ENCODE measurements around the gene NDFIP2.

- TF ChIP-seq, protein P1, sequence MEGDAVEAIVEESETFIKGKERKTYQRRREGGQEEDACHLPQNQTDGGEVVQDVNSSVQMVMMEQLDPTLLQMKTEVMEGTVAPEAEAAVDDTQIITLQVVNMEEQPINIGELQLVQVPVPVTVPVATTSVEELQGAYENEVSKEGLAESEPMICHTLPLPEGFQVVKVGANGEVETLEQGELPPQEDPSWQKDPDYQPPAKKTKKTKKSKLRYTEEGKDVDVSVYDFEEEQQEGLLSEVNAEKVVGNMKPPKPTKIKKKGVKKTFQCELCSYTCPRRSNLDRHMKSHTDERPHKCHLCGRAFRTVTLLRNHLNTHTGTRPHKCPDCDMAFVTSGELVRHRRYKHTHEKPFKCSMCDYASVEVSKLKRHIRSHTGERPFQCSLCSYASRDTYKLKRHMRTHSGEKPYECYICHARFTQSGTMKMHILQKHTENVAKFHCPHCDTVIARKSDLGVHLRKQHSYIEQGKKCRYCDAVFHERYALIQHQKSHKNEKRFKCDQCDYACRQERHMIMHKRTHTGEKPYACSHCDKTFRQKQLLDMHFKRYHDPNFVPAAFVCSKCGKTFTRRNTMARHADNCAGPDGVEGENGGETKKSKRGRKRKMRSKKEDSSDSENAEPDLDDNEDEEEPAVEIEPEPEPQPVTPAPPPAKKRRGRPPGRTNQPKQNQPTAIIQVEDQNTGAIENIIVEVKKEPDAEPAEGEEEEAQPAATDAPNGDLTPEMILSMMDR (IDR thresholded peaks at IDR 0.05; ENCODE audit: insufficient read depth, low read length): no peak
- TF ChIP-seq POLR2AphosphoS5 (IDR thresholded peaks at IDR 0.05; ENCODE audit: low read depth): no peak
These were observed 38.3 kb downstream of the NDFIP2 start for GRCh38 chr13:79519255-79519654.

Data from HL-60 (cell line).